ENCODE measurements around the gene ASPA.

Gene ASPA

DNA sequence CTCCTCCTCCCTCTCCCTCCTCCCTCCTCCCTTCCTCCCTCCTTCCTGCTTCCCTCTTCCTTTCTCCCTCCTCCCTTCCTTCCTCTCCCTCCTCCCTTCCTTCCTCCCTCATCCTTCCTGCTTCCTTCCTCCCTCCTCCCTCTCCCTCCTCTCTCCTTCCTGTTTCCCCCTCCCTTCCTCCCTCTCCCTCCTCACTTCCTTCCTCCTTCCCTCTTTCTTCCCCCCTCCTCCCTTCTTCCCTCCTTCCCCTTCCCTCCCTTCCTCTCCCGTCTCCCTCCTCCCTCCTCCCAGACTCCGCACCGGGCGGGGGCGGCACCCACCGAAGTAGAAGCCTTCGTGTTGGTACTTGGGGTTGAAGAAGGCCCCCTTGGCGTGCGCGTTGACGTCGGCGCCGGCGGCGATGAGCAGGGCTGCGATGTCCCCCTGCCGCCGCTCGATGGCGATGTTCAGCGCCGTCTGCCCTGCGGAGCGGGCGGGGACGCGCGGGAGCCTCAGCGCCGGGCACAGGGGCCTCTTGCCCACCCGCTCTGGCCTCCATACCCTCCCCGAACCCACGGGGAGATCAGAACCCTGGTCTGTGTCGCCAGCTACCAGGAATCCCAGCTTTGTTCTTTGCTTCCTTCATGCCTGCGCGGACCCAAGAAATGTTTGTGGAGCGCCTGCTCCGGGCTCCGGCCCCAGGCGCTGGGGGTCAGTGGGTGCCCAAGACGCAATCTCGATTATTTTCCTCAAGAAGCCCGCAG lies 59.6 kb downstream of the ASPA start:
- no peaks in the 10 kb centered on the region for H3K27me3 ChIP-seq (ENCODE audit: insufficient read depth, low read length)
- no peak overlapping the region for H3K27ac ChIP-seq (ENCODE audit: low read depth, low read length)
- WGBS = 6% methylated on average over 44 of the region's 44 CpGs

DNA sequence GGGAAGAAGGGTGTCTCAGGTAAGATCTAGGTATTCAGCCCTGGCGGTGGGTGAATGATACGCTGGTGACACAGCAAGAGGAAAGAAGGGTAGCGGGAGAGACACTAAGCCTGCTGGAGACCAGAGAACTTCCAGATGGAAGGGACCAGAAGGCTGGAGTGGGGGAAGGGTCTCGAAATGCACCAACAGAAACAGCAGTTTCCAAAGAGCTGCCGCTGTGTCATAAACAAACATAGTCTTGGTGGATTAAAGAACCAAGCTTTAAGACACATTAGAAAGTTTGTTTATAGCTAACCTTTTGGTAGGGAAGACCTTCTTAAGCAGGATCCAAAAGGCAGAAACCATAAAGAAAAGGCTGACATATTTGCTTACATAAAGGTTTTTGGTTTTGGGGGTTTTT lies 60.9 kb downstream of the ASPA start:
- no peak overlapping the region for H3K9ac ChIP-seq (ENCODE audit: low read depth, low read length)
- H3K27ac ChIP-seq (ENCODE audit: low read depth, low read length) = no peak overlapping the region
- H3K36me3 ChIP-seq (ENCODE audit: insufficient read depth, low read length) = no peaks in the 10 kb centered on the region
- no peak overlapping the region for H3K4me3 ChIP-seq (ENCODE audit: low read length)
- H3K27me3 ChIP-seq (ENCODE audit: insufficient read depth, low read length) = no peaks in the 10 kb centered on the region
- WGBS = 88% methylated on average over 5 of the region's 5 CpGs
- no peaks in the 10 kb centered on the region for H3K9me3 ChIP-seq (ENCODE audit: insufficient read depth, low read depth, low read length)
- peaks cover 4% of the 10 kb centered on the region; the same call in 1 of the 2 replicates for H3K4me1 ChIP-seq (ENCODE audit: insufficient read depth, low read length)

More for the DNA sequence above, 59.6 kb downstream of the ASPA start:
- Histone ChIP-seq H3K4me1 (ENCODE audit: insufficient read depth, low read length) (peaks cover 6% of the 10 kb centered on the region), H3K36me3 (ENCODE audit: insufficient read depth, low read length) (no peaks in the 10 kb centered on the region), H3K9me3 (ENCODE audit: insufficient read depth, low read depth, low read length) (no peaks in the 10 kb centered on the region), H3K4me3 (ENCODE audit: low read length) (peak overlapping the region; percentile 56), H3K9ac (ENCODE audit: low read depth, low read length) (peak overlapping the region; percentile 70)

DNA sequence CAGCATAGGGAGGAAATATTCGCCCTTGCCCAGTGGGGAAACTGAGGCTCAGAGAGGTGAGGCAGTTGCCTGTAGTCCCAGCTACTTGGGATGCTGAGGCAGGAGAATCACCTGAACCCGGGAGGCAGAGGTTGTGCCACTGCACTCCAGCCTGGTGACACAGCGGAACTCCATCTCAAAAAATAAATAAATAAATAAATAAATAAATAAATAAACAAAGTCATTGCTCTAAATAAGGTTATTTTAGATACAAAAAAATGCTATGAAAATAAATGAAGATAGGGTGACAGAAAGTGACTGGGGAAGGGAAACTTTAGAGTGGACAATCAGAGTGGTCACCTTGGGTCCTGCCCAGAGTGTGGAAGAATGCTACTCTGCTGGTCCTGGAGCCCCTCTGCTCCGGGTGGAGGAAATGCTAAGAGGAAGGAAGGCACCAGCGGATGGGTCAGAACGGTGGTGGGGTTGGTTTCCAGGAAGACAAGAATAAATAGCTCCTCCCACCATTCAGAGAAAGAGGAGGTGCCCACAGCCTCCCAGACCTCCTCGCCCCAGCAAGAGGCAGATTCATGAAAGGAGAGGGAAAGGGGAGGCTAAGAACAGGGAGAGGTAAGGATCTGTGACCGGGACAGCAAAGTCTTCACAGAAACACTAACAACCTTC lies 64.2 kb downstream of the ASPA start:
- no peak overlapping the region for H3K4me3 ChIP-seq (ENCODE audit: low read length)
- no peaks in the 10 kb centered on the region for H3K9me3 ChIP-seq (ENCODE audit: insufficient read depth, low read depth, low read length)
- 69% methylated on average over 6 of the region's 8 CpGs for WGBS
- no peak overlapping the region for H3K9ac ChIP-seq (ENCODE audit: low read depth, low read length)
- no peak overlapping the region for H3K27ac ChIP-seq (ENCODE audit: low read depth, low read length)
- H3K27me3 ChIP-seq (ENCODE audit: insufficient read depth, low read length) = no peaks in the 10 kb centered on the region
- no peaks in the 10 kb centered on the region for H3K36me3 ChIP-seq (ENCODE audit: insufficient read depth, low read length)
- peaks cover 4% of the 10 kb centered on the region; the same call in 1 of the 2 replicates for H3K4me1 ChIP-seq (ENCODE audit: insufficient read depth, low read length)

- H3K27ac ChIP-seq (ENCODE audit: low read depth, low read length) = no peak overlapping the region
- H3K9ac ChIP-seq (ENCODE audit: low read depth, low read length) = no peak overlapping the region
- no peaks in the 10 kb centered on the region for H3K4me1 ChIP-seq (ENCODE audit: insufficient read depth, low read length)
- no peak overlapping the region for H3K4me3 ChIP-seq (ENCODE audit: low read length)
- 86% methylated on average over 16 of the region's 16 CpGs for WGBS
- H3K9me3 ChIP-seq (ENCODE audit: insufficient read depth, low read depth, low read length) = no peaks in the 10 kb centered on the region
- no peaks in the 10 kb centered on the region for H3K36me3 ChIP-seq (ENCODE audit: insufficient read depth, low read length)
- no peaks in the 10 kb centered on the region for H3K27me3 ChIP-seq (ENCODE audit: insufficient read depth, low read length)
These were observed 66.8 kb downstream of the ASPA start for GRCh38 chr17:3542410-3543088.

DNA sequence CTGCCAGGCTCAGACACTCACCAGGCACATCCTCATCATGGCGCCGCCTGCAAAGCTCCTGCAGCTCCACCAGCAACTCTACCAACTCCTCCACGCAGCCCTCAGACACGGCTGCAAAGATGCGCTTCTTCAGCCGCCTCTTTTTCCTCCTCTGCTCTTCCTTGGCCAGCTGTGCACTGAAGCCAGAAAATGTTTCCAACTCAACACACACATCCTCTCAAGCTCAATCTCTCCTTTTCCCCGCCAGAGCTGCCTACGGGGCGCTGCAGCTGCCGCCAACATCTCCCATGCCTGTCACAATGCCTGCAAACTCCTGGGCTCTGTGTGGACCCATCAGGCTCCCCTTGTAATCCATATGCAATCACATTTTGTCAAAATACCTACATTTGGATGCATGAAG lies 67.7 kb downstream of the ASPA start:
- 95% methylated on average over 10 of the region's 10 CpGs for WGBS
- no peaks in the 10 kb centered on the region for H3K27me3 ChIP-seq (ENCODE audit: insufficient read depth, low read length)
- H3K4me1 ChIP-seq (ENCODE audit: insufficient read depth, low read length) = no peaks in the 10 kb centered on the region
- H3K27ac ChIP-seq (ENCODE audit: low read depth, low read length) = no peak overlapping the region
- H3K4me3 ChIP-seq (ENCODE audit: low read length) = no peak overlapping the region
- H3K36me3 ChIP-seq (ENCODE audit: insufficient read depth, low read length) = no peaks in the 10 kb centered on the region
- H3K9me3 ChIP-seq (ENCODE audit: insufficient read depth, low read depth, low read length) = no peaks in the 10 kb centered on the region
- no peak overlapping the region for H3K9ac ChIP-seq (ENCODE audit: low read depth, low read length)

GRCh38 chr17:3544365-3544764 lies 68.6 kb downstream of the ASPA start:
- Histone ChIP-seq H3K27ac (ENCODE audit: low read depth, low read length) (no peak overlapping the region), H3K4me3 (ENCODE audit: low read length) (no peak overlapping the region), H3K9ac (ENCODE audit: low read depth, low read length) (no peak overlapping the region), H3K9me3 (ENCODE audit: insufficient read depth, low read depth, low read length) (no peaks in the 10 kb centered on the region), H3K4me1 (ENCODE audit: insufficient read depth, low read length) (no peaks in the 10 kb centered on the region), H3K36me3 (ENCODE audit: insufficient read depth, low read length) (no peaks in the 10 kb centered on the region), H3K27me3 (ENCODE audit: insufficient read depth, low read length) (no peaks in the 10 kb centered on the region)
- 88% methylated on average over 5 of the region's 5 CpGs for WGBS

DNA sequence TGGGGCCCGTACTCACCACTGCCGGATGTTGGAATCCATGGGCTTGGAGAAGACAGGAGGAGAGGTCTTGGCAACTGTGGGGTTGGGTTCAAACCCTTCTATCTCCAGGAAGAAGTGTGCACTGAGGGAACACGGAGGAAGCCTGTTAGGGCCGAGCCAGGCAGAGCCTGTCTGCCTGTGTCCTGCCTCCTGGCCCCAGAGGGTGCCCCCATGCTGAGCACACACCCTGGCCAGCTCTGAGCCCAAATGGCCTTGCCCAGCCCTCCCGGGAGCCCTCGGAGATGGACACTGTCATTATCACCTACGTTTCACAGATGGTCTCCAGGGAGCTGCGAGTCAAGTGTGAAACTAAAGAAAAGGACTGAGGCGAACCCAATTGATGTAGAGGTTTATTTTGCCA lies 69.4 kb downstream of the ASPA start:
- Histone ChIP-seq H3K27ac (ENCODE audit: low read depth, low read length) (no peak overlapping the region), H3K9ac (ENCODE audit: low read depth, low read length) (no peak overlapping the region), H3K4me3 (ENCODE audit: low read length) (no peak overlapping the region), H3K27me3 (ENCODE audit: insufficient read depth, low read length) (no peaks in the 10 kb centered on the region), H3K9me3 (ENCODE audit: insufficient read depth, low read depth, low read length) (no peaks in the 10 kb centered on the region), H3K4me1 (ENCODE audit: insufficient read depth, low read length) (no peaks in the 10 kb centered on the region), H3K36me3 (ENCODE audit: insufficient read depth, low read length) (no peaks in the 10 kb centered on the region)
- 82% methylated on average over 9 of the region's 9 CpGs for WGBS

- no peak overlapping the region for H3K9ac ChIP-seq (ENCODE audit: low read depth, low read length)
- H3K9me3 ChIP-seq (ENCODE audit: insufficient read depth, low read depth, low read length) = no peaks in the 10 kb centered on the region
- H3K4me3 ChIP-seq (ENCODE audit: low read length) = no peak overlapping the region
- H3K36me3 ChIP-seq (ENCODE audit: insufficient read depth, low read length) = no peaks in the 10 kb centered on the region
- no peaks in the 10 kb centered on the region for H3K4me1 ChIP-seq (ENCODE audit: insufficient read depth, low read length)
- no peaks in the 10 kb centered on the region for H3K27me3 ChIP-seq (ENCODE audit: insufficient read depth, low read length)
- no peak overlapping the region for H3K27ac ChIP-seq (ENCODE audit: low read depth, low read length)
- WGBS = 90% methylated on average over 4 of the region's 5 CpGs
These were observed 70.7 kb downstream of the ASPA start for GRCh38 chr17:3546521-3546920.

- no peaks in the 10 kb centered on the region for H3K27me3 ChIP-seq (ENCODE audit: insufficient read depth, low read length)
- no peaks in the 10 kb centered on the region for H3K4me1 ChIP-seq (ENCODE audit: insufficient read depth, low read length)
- H3K4me3 ChIP-seq (ENCODE audit: low read length) = no peak overlapping the region
- H3K9me3 ChIP-seq (ENCODE audit: insufficient read depth, low read depth, low read length) = no peaks in the 10 kb centered on the region
- H3K27ac ChIP-seq (ENCODE audit: low read depth, low read length) = no peak overlapping the region
- no peak overlapping the region for H3K9ac ChIP-seq (ENCODE audit: low read depth, low read length)
- WGBS = 92% methylated on average over 7 of the region's 8 CpGs
- no peaks in the 10 kb centered on the region for H3K36me3 ChIP-seq (ENCODE audit: insufficient read depth, low read length)
These were observed 71.2 kb downstream of the ASPA start for GRCh38 chr17:3546997-3547396.

DNA sequence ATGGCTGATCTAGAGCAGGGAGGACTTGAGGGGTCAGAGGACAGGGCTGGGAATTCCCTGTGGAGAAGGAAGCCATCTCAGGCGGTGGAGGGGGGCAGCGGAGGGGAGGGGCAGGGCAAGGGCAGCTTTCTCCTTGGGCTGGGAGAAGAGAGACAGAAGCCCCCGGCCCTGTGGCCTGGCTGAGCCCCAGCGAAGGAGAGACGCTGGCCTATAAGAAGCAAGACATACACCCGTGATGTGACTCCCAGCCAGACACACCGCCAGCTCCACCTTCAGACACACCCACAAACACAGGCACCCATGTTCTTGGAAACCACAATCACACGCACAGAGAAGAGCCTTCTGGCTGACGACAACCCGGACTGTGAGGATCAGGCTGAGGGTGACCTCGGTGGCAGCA lies 71.8 kb downstream of the ASPA start:
- no peaks in the 10 kb centered on the region for H3K27me3 ChIP-seq (ENCODE audit: insufficient read depth, low read length)
- no peaks in the 10 kb centered on the region for H3K4me1 ChIP-seq (ENCODE audit: insufficient read depth, low read length)
- no peak overlapping the region for H3K27ac ChIP-seq (ENCODE audit: low read depth, low read length)
- no peaks in the 10 kb centered on the region for H3K36me3 ChIP-seq (ENCODE audit: insufficient read depth, low read length)
- 87% methylated on average over 11 of the region's 11 CpGs for WGBS
- H3K4me3 ChIP-seq (ENCODE audit: low read length) = no peak overlapping the region
- H3K9ac ChIP-seq (ENCODE audit: low read depth, low read length) = no peak overlapping the region
- no peaks in the 10 kb centered on the region for H3K9me3 ChIP-seq (ENCODE audit: insufficient read depth, low read depth, low read length)

- H3K36me3 ChIP-seq (ENCODE audit: insufficient read depth, low read length) = no peaks in the 10 kb centered on the region
- 82% methylated on average over 2 of the region's 2 CpGs for WGBS
These were observed 73.9 kb downstream of the ASPA start for GRCh38 chr17:3549610-3550162.

More at GRCh38 chr17:3549610-3550162, 73.9 kb downstream of the ASPA start:
- no peaks in the 10 kb centered on the region for H3K27me3 ChIP-seq (ENCODE audit: insufficient read depth, low read length)
- no peaks in the 10 kb centered on the region for H3K9me3 ChIP-seq (ENCODE audit: insufficient read depth, low read depth, low read length)
- H3K27ac ChIP-seq (ENCODE audit: low read depth, low read length) = no peak overlapping the region
- H3K4me3 ChIP-seq (ENCODE audit: low read length) = no peak overlapping the region
- no peaks in the 10 kb centered on the region for H3K4me1 ChIP-seq (ENCODE audit: insufficient read depth, low read length)
- no peak overlapping the region for H3K9ac ChIP-seq (ENCODE audit: low read depth, low read length)
